ENCODE results near the gene HOXC12. TPM values are rescaled to one million over a fixed set of nuclear protein-coding genes. Genes with fewer than 3 reads are reported as not detected.

The HOXC12 gene
- total and polyA plus RNA-seq, 2 of the 8 experiments (the other 6 are each of a cell fraction or from before 2014, with no cell fraction given), result not detected

DNA sequence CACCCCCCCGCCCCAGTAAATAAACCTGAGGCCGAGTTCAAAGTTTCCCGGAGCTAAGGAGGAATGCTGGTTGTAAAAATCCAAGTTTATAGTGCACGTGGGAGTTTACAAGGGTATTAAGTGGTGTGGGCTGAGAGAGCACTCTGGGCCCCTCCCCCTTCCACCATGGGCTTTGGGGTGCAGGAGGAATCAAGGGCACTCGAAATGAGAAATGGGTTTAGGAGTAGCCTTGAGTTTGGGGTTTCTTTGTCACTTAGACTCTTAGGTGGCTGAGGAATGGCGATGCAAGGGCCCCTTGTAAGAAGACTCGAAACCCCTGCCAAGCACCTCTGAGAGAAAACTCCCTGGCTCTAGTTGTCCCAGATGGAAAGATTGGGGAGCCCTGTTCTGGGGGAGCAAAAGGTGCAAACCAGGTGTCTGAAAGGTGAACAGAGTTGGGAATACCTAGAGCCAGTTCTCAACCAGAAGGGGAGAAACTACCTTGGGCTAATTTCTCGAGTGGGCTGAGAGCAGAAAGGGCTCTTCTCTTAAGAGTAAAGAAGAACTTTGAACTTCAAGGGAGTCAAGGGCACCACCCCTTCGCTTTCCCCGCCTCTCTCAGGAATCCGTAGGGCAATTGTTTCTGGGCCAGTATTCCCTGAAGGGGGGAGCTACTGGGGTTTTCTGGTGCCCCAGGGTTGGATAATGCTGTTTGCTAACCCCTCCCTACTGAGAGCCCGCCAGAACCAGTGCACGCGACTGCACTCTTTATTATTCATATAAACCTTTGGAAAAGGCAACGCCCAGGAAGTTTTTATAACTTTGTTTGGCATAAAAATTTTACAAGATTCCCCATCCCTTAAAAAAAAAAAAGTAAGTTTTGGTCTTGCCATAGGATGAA, 24.0 kb downstream of the HOXC12 start:
- Histone ChIP-seq H3K27ac (ENCODE audit: low read depth, low read length) (no peak overlapping the region), H3K79me1 (ENCODE audit: low read depth, low read length) (no peaks in the 10 kb centered on the region), H2BK5ac (ENCODE audit: low read depth, low read length) (no peak overlapping the region), H2AFZ (ENCODE audit: low read length) (no peak overlapping the region), H3K23ac (ENCODE audit: insufficient read length) (no peak overlapping the region), H3K23me2 (ENCODE audit: low read depth, low read length) (no peaks in the 10 kb centered on the region; the same call in 1 of the 2 replicates), H3K9ac (replicated peaks in 1 of 4; ENCODE audit: extremely low read depth in 1 of 4, low read depth in 3 of 4, low read length in 3 of 4) (no peak overlapping the region), H3K9me3 (ENCODE audit: insufficient read depth in 2 of 2, low read depth in 1 of 2, low read length in 1 of 2) (0 out of 4 replicates have a peak, but pooled peaks cover 0 to 2% of the 10 kb centered on the region in 2 experiments), H3K14ac (ENCODE audit: insufficient read length) (no peak overlapping the region), H3K27me3 (replicated peaks in 1 of 4; ENCODE audit: control insufficient read depth in 3 of 4, extremely low read depth in 1 of 4, insufficient read depth in 3 of 4, low read length in 3 of 4) (peaks cover 95 to 100% (median 99%) of the 10 kb centered on the region in 4 experiments), H2AK5ac (ENCODE audit: low read depth, low read length) (no peak overlapping the region), H2BK20ac (ENCODE audit: low read length) (no peak overlapping the region), H4K91ac (replicated peaks; ENCODE audit: insufficient read length, low read length) (no peak overlapping the region), H4K5ac (ENCODE audit: insufficient read length, low read depth, low read length) (no peak overlapping the region), H4K8ac (ENCODE audit: extremely low read depth, insufficient read depth, low read length) (no peak overlapping the region), H2BK120ac (replicated peaks; ENCODE audit: low read depth, low read length) (no peak overlapping the region), H2BK15ac (ENCODE audit: low read length) (no peak overlapping the region), H3K4ac (replicated peaks; ENCODE audit: insufficient read length, low read depth, low read length) (no peak overlapping the region), H3K4me2 (ENCODE audit: insufficient read depth in 1 of 2, low read depth in 2 of 2, low read length in 2 of 2) (no peak overlapping the region; a peak in 1 of 4 replicates), H3K56ac (replicated peaks; ENCODE audit: insufficient read length, low read depth, low read length) (no peak overlapping the region), H3K4me3 (ENCODE audit: extremely low read depth in 1 of 4, insufficient read depth in 2 of 4, low read depth in 3 of 4, low read length in 4 of 4) (no peak overlapping the region), H3K79me2 (ENCODE audit: control insufficient read depth in 1 of 2, insufficient read depth in 2 of 2, low read length in 2 of 2) (no peaks in the 10 kb centered on the region), H3K36me3 (ENCODE audit: control insufficient read depth in 2 of 4, insufficient read depth in 4 of 4, low read length in 3 of 4) (peaks cover 0 to 3% (median 0%) of the 10 kb centered on the region in 4 experiments; a peak in 1 of 8 replicates), H3K4me1 (replicated peaks in 1 of 4; ENCODE audit: control insufficient read depth in 3 of 4, insufficient read depth in 4 of 4, low read length in 3 of 4) (peaks cover 0 to 6% (median 0%) of the 10 kb centered on the region in 4 experiments; a peak in 3 of 7 replicates), H3K18ac (ENCODE audit: extremely low read depth, low read length) (no peak overlapping the region), H4K20me1 (replicated peaks in 1 of 2; ENCODE audit: control insufficient read depth in 1 of 2, insufficient read depth in 2 of 2, low read length in 2 of 2) (peaks cover 16 to 19% of the 10 kb centered on the region in 2 experiments), H2BK12ac (ENCODE audit: low read depth, low read length) (no peak overlapping the region)
- 17% methylated on average over 10 of the region's 15 CpGs; no CpG with 5 or more reads in 1 of the 2 experiments for WGBS, 2 experiments (ENCODE audit: extremely low coverage in 1 of 2, insufficient coverage in 1 of 2, insufficient read length in 1 of 2, insufficient replicate concordance in 2 of 2, low coverage in 1 of 2, low lambda C conversion rate in 2 of 2, missing lambda C conversion rate in 1 of 2)
- CTCF ChIA-PET (ENCODE audit: partially characterized antibody), result interaction anchor here (0.8 kb wide), 1 partner anchor 223 kb away, joined by 4 read pairs; no protein-coding TSS in a partner anchor
- POLR2A ChIA-PET (ENCODE audit: partially characterized antibody), result interaction anchor here (1.4 kb wide), 1 partner anchor 12 kb away, joined by 3 read pairs; no protein-coding TSS in a partner anchor
- DNase-seq (ENCODE audit: low read depth in 1 of 2, low spot score in 2 of 2) (no peak), FAIRE-seq (no peak)
- no peak for TF ChIP-seq SRF (IDR thresholded peaks at IDR 0.05; ENCODE audit: low read depth, low read length)
- peak; percentile 67 for TF ChIP-seq RNF2 (IDR thresholded peaks at IDR 0.05; ENCODE audit: borderline replicate concordance, low read depth, low read length, missing control alignments, poor library complexity, severe bottlenecking)
- no peak for TF ChIP-seq KDM1A (IDR thresholded peaks at IDR 0.05; ENCODE audit: borderline replicate concordance, low read length)

Data from H1 (cell line).